ENCODE results near the gene CSKMT.
A peak's percentile ranks its signal among the peaks of the same experiment; 100 is the strongest.
"Not testable (repeated sequence)": the region's sequence is repeated elsewhere in the genome, so short reads cannot be mapped to it uniquely, and the experiment has no call there.

The CSKMT gene

DNA sequence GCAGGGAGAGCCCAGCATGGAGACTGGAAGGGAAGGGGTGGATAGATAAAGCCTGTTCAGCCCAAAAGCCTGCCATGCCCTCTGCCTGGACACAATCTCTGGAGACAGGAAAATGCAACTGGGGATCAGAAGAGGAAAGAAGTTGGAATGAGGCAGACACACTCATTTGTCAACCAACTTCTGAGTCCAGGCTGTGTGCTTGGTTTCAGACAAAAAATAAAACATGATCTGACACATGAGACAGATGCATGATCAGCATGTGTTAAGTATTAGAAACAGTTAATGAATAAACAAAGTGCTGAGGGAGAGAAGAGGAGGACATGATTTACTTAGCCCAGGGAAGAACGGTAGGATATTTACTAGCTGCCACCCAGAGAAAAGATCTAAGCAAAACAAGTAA is 23.4 kb downstream of the CSKMT start:
- TF ChIP-seq POLR2A (IDR thresholded peaks at IDR 0.05; ENCODE audit: low read depth, low read length): no peak
- FAIRE-seq (no peak), DNase-seq (ENCODE audit: insufficient read length, low spot score) (no peak)

DNA sequence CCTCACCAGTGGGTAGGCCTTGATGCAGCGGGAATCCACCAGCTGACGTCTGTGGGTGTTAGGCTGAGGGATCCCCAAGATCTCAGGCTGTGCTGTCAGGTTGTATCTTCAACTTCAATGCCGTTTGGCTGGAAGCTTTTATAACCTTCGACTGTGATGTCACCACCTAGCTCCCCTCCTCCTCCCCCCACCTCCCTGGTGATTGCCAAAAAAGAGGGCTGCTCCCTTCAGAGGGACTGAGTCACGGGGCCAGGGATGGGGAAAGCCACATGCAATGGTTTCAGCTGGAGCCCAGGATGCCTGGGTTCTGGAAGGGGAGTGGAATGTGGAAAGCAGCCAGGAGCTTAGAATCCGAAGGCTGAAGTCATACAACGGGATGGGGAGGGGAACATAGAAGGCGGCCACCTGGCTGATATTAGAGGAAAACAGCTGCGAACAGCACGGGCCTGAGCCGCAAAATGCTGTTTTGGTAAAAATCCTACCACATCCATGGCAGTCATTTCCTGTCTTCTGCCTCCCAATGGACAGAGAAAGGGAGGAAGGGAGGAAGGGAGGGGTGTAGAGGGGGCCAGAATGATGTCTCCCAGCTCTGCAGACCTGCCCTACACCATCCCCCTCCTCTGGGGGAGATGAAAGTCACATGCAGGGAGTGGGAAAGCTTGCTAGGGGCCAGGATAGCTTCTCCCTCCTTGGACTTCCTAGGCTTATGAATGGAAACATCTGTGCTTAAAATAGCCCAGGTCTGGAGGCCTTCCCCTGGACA is 24.5 kb downstream of the CSKMT start, which contains the start of gene LRRN4CL:
Gene LRRN4CL (minus strand): TSS at position 110 of the 763 bp plus-strand sequence. CDS start 1,022 bp downstream, outside the sequence.
- FAIRE-seq: no peak
- no peak for TF ChIP-seq POLR2A (IDR thresholded peaks at IDR 0.05; ENCODE audit: low read depth, low read length)
- peak; percentile 77 for DNase-seq (ENCODE audit: insufficient read length, low spot score)

DNA sequence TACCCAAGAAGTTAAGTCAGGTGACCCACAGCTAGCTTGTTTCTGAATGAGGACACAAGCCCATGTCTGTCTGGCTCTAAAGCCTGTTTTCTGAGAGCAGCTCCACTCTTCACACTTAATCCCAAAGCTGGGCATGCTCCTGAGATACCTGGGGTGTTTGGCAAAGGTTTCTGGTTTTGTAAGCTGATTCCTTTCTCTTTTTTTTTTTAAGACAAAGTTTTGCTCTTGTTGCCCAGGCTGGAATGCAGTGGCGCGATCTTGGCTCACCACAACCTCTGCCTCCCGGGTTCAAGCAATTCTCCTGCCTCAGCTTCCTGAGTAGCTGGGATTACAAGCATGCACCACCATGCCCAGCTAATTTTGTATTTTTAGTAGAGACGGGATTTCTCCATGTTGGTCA is 28.5 kb downstream of the CSKMT start:
- DNase-seq (ENCODE audit: insufficient read length, low spot score); FAIRE-seq: not testable (repeated sequence)

GRCh38 chr11:62694455-62695167 is 29.5 kb downstream of the CSKMT start:
- peak; percentile 71 for DNase-seq (ENCODE audit: insufficient read length, low spot score)
- TF ChIP-seq POLR2A (IDR thresholded peaks at IDR 0.05; ENCODE audit: low read depth, low read length): no peak
- no peak for FAIRE-seq

- no peak for TF ChIP-seq POLR2A (IDR thresholded peaks at IDR 0.05; ENCODE audit: low read depth, low read length)
- no peak for DNase-seq (ENCODE audit: insufficient read length, low spot score)
- no peak for FAIRE-seq
Measured at GRCh38 chr11:62702246-62702645, 37.1 kb downstream of the CSKMT start.

DNA sequence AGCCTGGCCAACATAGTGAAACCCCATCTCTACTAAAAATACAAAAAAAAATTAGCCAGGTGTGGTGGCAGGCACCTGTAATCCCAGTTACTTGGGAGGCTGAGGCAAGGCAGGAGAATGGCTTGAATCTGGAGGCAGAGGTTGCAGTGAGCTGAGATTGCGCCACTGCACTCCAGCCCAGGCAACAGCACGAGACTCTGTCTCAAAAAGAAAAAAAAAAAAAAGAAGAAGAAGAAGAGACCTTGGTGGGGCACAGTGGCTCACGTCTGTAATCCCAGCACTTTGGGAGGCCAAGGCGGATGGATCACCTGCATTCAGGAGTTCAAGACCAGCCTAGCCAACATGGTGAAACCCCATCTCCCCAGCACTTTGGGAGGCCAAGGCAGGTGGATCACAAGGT is 38.8 kb downstream of the CSKMT start:
- not testable (repeated sequence) for FAIRE-seq; DNase-seq (ENCODE audit: insufficient read length, low spot score)

GRCh38 chr11:62705413-62705812 is 40.3 kb downstream of the CSKMT start:
- TF ChIP-seq POLR2A (IDR thresholded peaks at IDR 0.05; ENCODE audit: low read depth, low read length): no peak
- no peak for DNase-seq (ENCODE audit: insufficient read length, low spot score)
- no peak for FAIRE-seq

GRCh38 chr11:62705880-62706849 is 41.1 kb downstream of the CSKMT start:
- no peak for FAIRE-seq
- DNase-seq (ENCODE audit: insufficient read length, low spot score): peak; percentile 90
- peak; percentile 67; the same call in 1 of the 2 replicates for TF ChIP-seq POLR2A (IDR thresholded peaks at IDR 0.05; ENCODE audit: low read depth, low read length)

DNA sequence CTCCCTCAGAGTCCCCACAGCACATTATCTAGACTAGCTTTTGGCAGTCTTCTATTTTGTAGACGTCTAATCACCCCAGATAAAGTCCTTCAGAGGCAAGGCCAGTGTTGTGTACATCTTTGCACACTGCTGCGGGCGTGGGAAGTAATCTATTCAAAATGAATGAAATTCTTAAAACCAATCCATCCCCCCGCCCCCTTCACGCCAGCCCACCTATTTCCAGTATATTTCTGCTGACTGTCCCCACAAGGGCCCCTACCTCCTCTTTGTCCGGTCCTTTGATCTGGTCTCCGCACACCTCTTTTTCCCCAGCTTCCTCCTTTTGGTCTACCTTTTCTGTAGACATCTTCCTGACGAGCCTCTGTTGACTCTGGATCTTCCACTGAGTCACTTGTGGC is 41.7 kb downstream of the CSKMT start:
- FAIRE-seq: no peak
- DNase-seq (ENCODE audit: insufficient read length, low spot score): no peak
- TF ChIP-seq POLR2A (IDR thresholded peaks at IDR 0.05; ENCODE audit: low read depth, low read length): no peak

- FAIRE-seq (no peak), DNase-seq (ENCODE audit: insufficient read length, low spot score) (no peak)
- TF ChIP-seq POLR2A (IDR thresholded peaks at IDR 0.05; ENCODE audit: low read depth, low read length): no peak
Measured at GRCh38 chr11:62707277-62707861, 42.3 kb downstream of the CSKMT start, which contains the start of the genes BSCL2 and GNG3. TSS of gene BSCL2 (minus strand) at chr11:62707424. CDS start at chr11:62707195, 229 bp downstream. TSS of gene GNG3 (plus strand) at chr11:62707676. CDS start at chr11:62708296, 620 bp downstream.

DNA sequence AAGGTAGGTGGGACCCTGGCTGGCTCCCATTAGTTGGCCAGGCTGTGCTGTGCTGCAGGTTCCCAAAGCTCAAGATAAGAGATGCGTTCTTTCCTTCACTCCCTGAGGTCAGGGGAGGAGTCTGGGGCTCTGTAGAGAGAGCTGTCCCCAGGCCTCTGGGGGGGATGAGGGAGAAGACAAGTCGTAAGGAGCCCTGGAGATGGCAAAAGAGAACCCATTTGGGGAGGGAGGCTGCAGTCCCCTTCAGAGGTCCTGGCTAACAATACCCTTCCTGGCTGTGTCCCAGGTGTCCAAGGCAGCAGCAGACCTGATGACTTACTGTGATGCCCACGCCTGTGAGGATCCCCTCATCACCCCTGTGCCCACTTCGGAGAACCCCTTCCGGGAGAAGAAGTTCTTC is 43.3 kb downstream of the CSKMT start:
- no peak for FAIRE-seq
- TF ChIP-seq POLR2A (IDR thresholded peaks at IDR 0.05; ENCODE audit: low read depth, low read length): no peak
- no peak for DNase-seq (ENCODE audit: insufficient read length, low spot score)

DNA sequence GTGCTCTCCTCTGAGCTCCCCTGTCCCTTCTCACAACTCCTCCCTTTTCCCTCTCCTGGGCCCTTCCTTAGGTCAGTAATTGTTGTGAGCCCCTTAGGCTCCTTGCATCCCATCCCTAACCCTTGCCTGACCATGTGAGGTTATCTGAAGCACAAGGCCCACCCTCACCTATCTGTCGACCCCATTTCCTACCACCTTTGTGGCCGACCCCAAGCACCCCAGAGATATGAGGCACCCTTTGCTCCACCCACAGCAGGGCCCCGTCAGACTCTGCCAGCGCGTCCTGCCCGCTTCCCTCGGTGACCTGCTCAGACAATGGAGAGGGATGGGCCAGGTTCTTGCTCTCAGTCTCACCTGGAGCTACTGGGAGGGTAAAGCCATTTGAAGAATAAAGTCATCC is 43.7 kb downstream of the CSKMT start:
- DNase-seq (ENCODE audit: insufficient read length, low spot score) (no peak), FAIRE-seq (no peak)
- TF ChIP-seq POLR2A (IDR thresholded peaks at IDR 0.05; ENCODE audit: low read depth, low read length): no peak

GRCh38 chr11:62709247-62710000 is 44.3 kb downstream of the CSKMT start:
- DNase-seq (ENCODE audit: insufficient read length, low spot score) (no peak), FAIRE-seq (no peak)
- peak; percentile 33 for TF ChIP-seq POLR2A (IDR thresholded peaks at IDR 0.05; ENCODE audit: low read depth, low read length)

Data from H54 (cell line).